PC-9 (cell line): ENCODE results near the gene HPN. TPM values are rescaled to one million over a fixed set of nuclear protein-coding genes. Genes with fewer than 3 reads are reported as not detected.
"Not testable (repeated sequence)": the region's sequence is repeated elsewhere in the genome, so short reads cannot be mapped to it uniquely, and the experiment has no call there.

Experiments used
- BruUV-seq: library from RNA; stranded (reverse); fragments of 400-500 nt; replicated peaks from 2 replicates; lab custom pipeline; 2021; lab: Mats Ljungman, UMichigan
- CTCF ChIA-PET: fragments of 300-600 bp; sonication (Branson Sonifier 250); formaldehyde crosslinking; loops from one replicate; lab custom pipeline; 2022; ENCODE audit warnings: antibody characterized with exemption; lab: Charles Lee
- POLR2A ChIA-PET: fragments of 300-600 bp; sonication (Branson Sonifier 250); formaldehyde crosslinking; loops from one replicate; lab custom pipeline; 2022; ENCODE audit warnings: antibody characterized with exemption; ENCODE audit not compliant: unreplicated experiment; lab: Charles Lee
- DNase-seq, 2 experiments: peaks; one replicate each; pipeline versions ENCODE4 v3.0.0 to v3.0.0-alpha.2; 2015 to 2022; ENCODE audit warnings: mixed read lengths in 1 of 2
- H2AFZ ChIP-seq: fragments of 200-600 bp; sonication (generic); 2 replicates; pipeline ENCODE4 v1.8.1; 2017; ENCODE audit warnings: antibody characterized with exemption
- H3F3A ChIP-seq: fragments of 200-600 bp; sonication (generic); 2 replicates; pipeline ENCODE4 v1.8.1; 2017; ENCODE audit warnings: antibody characterized with exemption, mild to moderate bottlenecking, low read depth; ENCODE audit not compliant: insufficient read depth
- H3K27ac ChIP-seq: fragments of 200-600 bp; sonication (generic); 2 replicates; pipeline ENCODE4 v1.6.1; 2016; ENCODE audit warnings: mixed run types
- H3K27me3 ChIP-seq: fragments of 200-600 bp; sonication (generic); 2 replicates; pipeline ENCODE4 v1.6.1; 2016; ENCODE audit warnings: low read depth, mixed run types; ENCODE audit not compliant: insufficient read depth
- H3K36me3 ChIP-seq: fragments of 200-600 bp; sonication (generic); 2 replicates; pipeline ENCODE4 v1.6.1; 2016; ENCODE audit warnings: low read depth, mixed run types
- H3K4me1 ChIP-seq: fragments of 200-600 bp; sonication (generic); replicated peaks from 2 replicates; pipeline ENCODE4 v1.6.1; 2016; ENCODE audit warnings: mixed run types; ENCODE audit not compliant: insufficient read depth
- H3K4me2 ChIP-seq: fragments of 200-600 bp; sonication (generic); 2 replicates; pipeline ENCODE4 v1.6.1; 2017; ENCODE audit warnings: mixed run types
- H3K4me3 ChIP-seq: fragments of 200-600 bp; sonication (generic); 2 replicates; pipeline ENCODE4 v1.6.1; 2016; ENCODE audit warnings: mixed run types
- H3K79me2 ChIP-seq: fragments of 200-600 bp; sonication (generic); 2 replicates; pipeline ENCODE4 v1.6.1; 2017; ENCODE audit warnings: low read depth, mixed run types
- H3K9me2 ChIP-seq: fragments of 200-600 bp; sonication (generic); 2 replicates; pipeline ENCODE4 v1.8.1; 2017; ENCODE audit warnings: mild to moderate bottlenecking; ENCODE audit not compliant: insufficient read depth
- H3K9me3 ChIP-seq: fragments of 200-600 bp; sonication (generic); 2 replicates; pipeline ENCODE4 v1.8.1; 2016; ENCODE audit warnings: low read depth; ENCODE audit not compliant: insufficient read depth
- H4K20me1 ChIP-seq: fragments of 200-600 bp; sonication (generic); 2 replicates; pipeline ENCODE4 v1.8.1; 2017; ENCODE audit not compliant: insufficient read depth
- CTCF ChIP-seq: fragments of 200-600 bp; sonication (generic); conservative IDR thresholded peaks from 2 replicates; pipeline ENCODE4 v1.6.1; 2017; ENCODE audit warnings: mixed run types, antibody characterized with exemption, mild to moderate bottlenecking, moderate library complexity
- EZH2 ChIP-seq: fragments of 200-600 bp; sonication (generic); IDR thresholded peaks from 2 replicates; pipeline ENCODE4 v1.8.0; 2017; ENCODE audit warnings: antibody characterized with exemption, low read depth
- intact Hi-C: fragments of 100-400 bp; cut with micrococcal nuclease; formaldehyde crosslinking; loops from one replicate; pipeline ENCODE4 v1.10.0; 2022; ENCODE audit not compliant: unreplicated experiment
- total RNA-seq: library from RNA; stranded (reverse); gene quantifications from 2 replicates; pipeline ENCODE4 v1.2.3, GENCODE V29; 2021

The HPN gene
- total RNA-seq, 1 experiment from 2014 or later, result 12.3 TPM

GRCh38 chr19:35006999-35007365, 34.5 kb upstream of the HPN start:
- H3K27me3 ChIP-seq, result no peaks in the 10 kb centered on the region
- H2AFZ ChIP-seq, result no peak overlapping the region
- no peak overlapping the region; the same call in 1 of the 2 replicates for H3K4me3 ChIP-seq
- no peak for TF ChIP-seq CTCF
- no peak for TF ChIP-seq EZH2
- CTCF ChIA-PET, result interaction anchor here (0.9 to 1.2 kb wide), 2 partner anchors 60 to 134 kb away, joined by 3 to 5 read pairs; no protein-coding TSS in a partner anchor
- POLR2A ChIA-PET, result interaction anchor here (0.5 to 0.7 kb wide), 4 partner anchors 134 to 313 kb away, joined by 3 to 13 read pairs (median 6); no protein-coding TSS in a partner anchor
- H3K27ac ChIP-seq, result peak overlapping the region; percentile 51
- DNase-seq, result no peak
- no TSS peak for BruUV-seq
- no peaks in the 10 kb centered on the region for H3K9me3 ChIP-seq
- peaks cover 41% of the 10 kb centered on the region for H3F3A ChIP-seq
- peak overlapping the region; percentile 51 for H3K4me2 ChIP-seq
- H3K79me2 ChIP-seq, result peaks cover 17% of the 10 kb centered on the region
- intact Hi-C loops, result loop anchor here (1.0 kb wide), 1 partner anchor 241 kb away; no protein-coding TSS in a partner anchor
- peaks cover 44% of the 10 kb centered on the region for H3K4me1 ChIP-seq
- no peaks in the 10 kb centered on the region; the same call in 1 of the 2 replicates for H3K36me3 ChIP-seq
- H3K9me2 ChIP-seq, result no peaks in the 10 kb centered on the region
- no peaks in the 10 kb centered on the region for H4K20me1 ChIP-seq

GRCh38 chr19:35007427-35007826, 34.1 kb upstream of the HPN start:
- H3K9me2 ChIP-seq, H3K36me3 ChIP-seq, DNase-seq, H4K20me1 ChIP-seq, BruUV-seq, H2AFZ ChIP-seq, H3K9me3 ChIP-seq, POLR2A ChIA-PET, H3K4me3 ChIP-seq, intact Hi-C loops, CTCF ChIA-PET, H3K27me3 ChIP-seq: not testable (repeated sequence)
- Histone ChIP-seq H3K4me1 (peaks cover 44% of the 10 kb centered on the region), H3F3A (peaks cover 39% of the 10 kb centered on the region), H3K4me2 (peak overlapping the region; percentile 51), H3K79me2 (peaks cover 17% of the 10 kb centered on the region), H3K27ac (peak overlapping the region; percentile 51)

- H3K27me3 ChIP-seq, result no peaks in the 10 kb centered on the region
- POLR2A ChIA-PET, result no interaction called here
- H3K4me2 ChIP-seq, result no peak overlapping the region
- no peaks in the 10 kb centered on the region for H4K20me1 ChIP-seq
- DNase-seq, result no peak
- intact Hi-C loops, result no loop called here
- no peak overlapping the region for H3K27ac ChIP-seq
- H2AFZ ChIP-seq, result no peak overlapping the region
- no peaks in the 10 kb centered on the region for H3K9me2 ChIP-seq
- peaks cover 31% of the 10 kb centered on the region for H3K4me1 ChIP-seq
- no peak overlapping the region for H3K4me3 ChIP-seq
- CTCF ChIA-PET, result no interaction called here
- H3K9me3 ChIP-seq, result no peaks in the 10 kb centered on the region
- no TSS peak for BruUV-seq
- TF ChIP-seq CTCF (no peak), EZH2 (no peak)
- H3K79me2 ChIP-seq, result peaks cover 10% of the 10 kb centered on the region
- H3K36me3 ChIP-seq, result no peaks in the 10 kb centered on the region; the same call in 1 of the 2 replicates
- H3F3A ChIP-seq, result peaks cover 39% of the 10 kb centered on the region
These were observed 32.6 kb upstream of the HPN start for GRCh38 chr19:35008891-35009341.
